HG03565 (cell line): ENCODE data around the gene CYP2W1.

Experiments used
- ATAC-seq: cut with Tn5 transposase; IDR thresholded peaks from one replicate; pipeline ENCODE4 v1.9.1; 2021; ENCODE audit warnings: mild to moderate bottlenecking, moderate library complexity; ENCODE audit not compliant: unreplicated experiment

CYP2W1 gene

GRCh38 chr7:978416-979091 is 4.4 kb upstream of the CYP2W1 start:
- no peak for ATAC-seq

GRCh38 chr7:979151-979550 is 3.8 kb upstream of the CYP2W1 start:
- ATAC-seq, result no peak

GRCh38 chr7:979886-980571 is 3.0 kb upstream of the CYP2W1 start:
- ATAC-seq, result no peak

GRCh38 chr7:981793-982510 is 1.0 kb upstream of the CYP2W1 start:
- ATAC-seq, result no peak

- ATAC-seq, result no peak
Measured at GRCh38 chr7:982511-983003, 424 bp upstream of the CYP2W1 start.

- ATAC-seq, result no peak
Measured at GRCh38 chr7:983616-984071, 663 bp downstream of the CYP2W1 start.

GRCh38 chr7:984361-985126 is 1.6 kb downstream of the CYP2W1 start:
- ATAC-seq, result no peak

- ATAC-seq, result no peak
Measured at GRCh38 chr7:985127-985416, 2.1 kb downstream of the CYP2W1 start.

- ATAC-seq, result no peak
Measured at GRCh38 chr7:985915-986741, 3.1 kb downstream of the CYP2W1 start.

- no peak for ATAC-seq
Measured at GRCh38 chr7:986766-987751, 4.1 kb downstream of the CYP2W1 start.

- ATAC-seq, result no peak
Measured at GRCh38 chr7:987909-988308, 4.9 kb downstream of the CYP2W1 start.

- ATAC-seq, result no peak
Measured at GRCh38 chr7:988426-988911, 5.5 kb downstream of the CYP2W1 start.

GRCh38 chr7:988963-989529 is 6.1 kb downstream of the CYP2W1 start:
- ATAC-seq, result no peak

GRCh38 chr7:990352-990932 is 7.5 kb downstream of the CYP2W1 start:
- no peak for ATAC-seq

- ATAC-seq, result no peak
Measured at GRCh38 chr7:990933-991728, 8.2 kb downstream of the CYP2W1 start.

- no peak for ATAC-seq
Measured at GRCh38 chr7:991729-992656, 9.0 kb downstream of the CYP2W1 start.
